MM.1S (cell line): ENCODE measurements around the gene PAX1.

Source experiments
- DNase-seq: peaks from one replicate; pipeline ENCODE4 v3.0.0-alpha.2; 2015
- H2AFZ ChIP-seq: fragments of 300-600 bp; sonication (generic); 2 replicates; pipeline ENCODE4 v1.6.0; 2016; ENCODE audit warnings: antibody characterized with exemption, low read length
- H3F3A ChIP-seq: fragments of 300-600 bp; sonication (generic); 2 replicates; pipeline ENCODE4 v1.6.1; 2016; ENCODE audit warnings: mild to moderate bottlenecking, antibody characterized with exemption, low read length, moderate library complexity, mixed read lengths; ENCODE audit not compliant: insufficient read depth
- H3K27ac ChIP-seq: fragments of 300-600 bp; sonication (generic); 2 replicates; pipeline ENCODE4 v1.5.1; 2016; ENCODE audit warnings: mild to moderate bottlenecking, low read length
- H3K27me3 ChIP-seq: fragments of 300-600 bp; sonication (generic); replicated peaks from 2 replicates; pipeline ENCODE4 v1.6.0; 2016; ENCODE audit warnings: low read length; ENCODE audit not compliant: insufficient read depth
- H3K36me3 ChIP-seq: fragments of 300-600 bp; sonication (generic); replicated peaks from 2 replicates; pipeline ENCODE4 v1.6.1; 2016; ENCODE audit warnings: mild to moderate bottlenecking, low read length, mixed read lengths; ENCODE audit not compliant: insufficient read depth
- H3K4me1 ChIP-seq: fragments of 300-600 bp; sonication (generic); 2 replicates; pipeline ENCODE4 v1.6.1; 2016; ENCODE audit warnings: low read length, mixed read lengths
- H3K4me2 ChIP-seq: fragments of 300-600 bp; sonication (generic); 2 replicates; pipeline ENCODE4 v1.6.0; 2016; ENCODE audit warnings: low read depth, low read length
- H3K4me3 ChIP-seq: fragments of 300-600 bp; sonication (generic); 2 replicates; pipeline ENCODE4 v1.5.1; 2016; ENCODE audit warnings: low read length, mixed read lengths
- H3K79me2 ChIP-seq: fragments of 300-600 bp; sonication (generic); 2 replicates; pipeline ENCODE4 v1.6.1; 2016; ENCODE audit warnings: mixed run types, low read length, mixed read lengths
- H3K9ac ChIP-seq: fragments of 300-600 bp; sonication (generic); 2 replicates; pipeline ENCODE4 v1.6.1; 2016; ENCODE audit warnings: low read length, mixed read lengths
- H3K9me2 ChIP-seq: fragments of 300-600 bp; sonication (generic); replicated peaks from 2 replicates; pipeline ENCODE4 v1.6.1; 2016; ENCODE audit warnings: mild to moderate bottlenecking, low read length, mixed read lengths; ENCODE audit not compliant: insufficient read depth
- H3K9me3 ChIP-seq: fragments of 300-600 bp; sonication (generic); replicated peaks from 2 replicates; pipeline ENCODE4 v1.6.1; 2016; ENCODE audit warnings: mild to moderate bottlenecking, low read length, mixed read lengths; ENCODE audit not compliant: insufficient read depth
- H4K20me1 ChIP-seq: fragments of 300-600 bp; sonication (generic); 2 replicates; pipeline ENCODE4 v1.6.1; 2016; ENCODE audit warnings: mild to moderate bottlenecking, low read length, moderate library complexity, mixed read lengths; ENCODE audit not compliant: insufficient read depth
- CTCF ChIP-seq: fragments of 300-600 bp; sonication (generic); IDR thresholded peaks from 2 replicates; pipeline ENCODE4 v1.5.1; 2016; ENCODE audit warnings: antibody characterized with exemption, low read length, mixed read lengths
- EZH2 ChIP-seq: fragments of 300-600 bp; sonication (generic); optimal IDR thresholded peaks from 2 replicates; pipeline ENCODE3; 2017; ENCODE audit warnings: low read depth, mild to moderate bottlenecking, antibody characterized with exemption, low read length, mixed read lengths
- EZH2phosphoT487 ChIP-seq: fragments of 300-600 bp; sonication (generic); IDR thresholded peaks from 2 replicates; pipeline ENCODE4 v1.6.1; 2018; ENCODE audit warnings: antibody characterized with exemption, low read length

The PAX1 gene

GRCh38 chr20:21708738-21709534 is 3.5 kb downstream of the PAX1 start:
- no peaks in the 10 kb centered on the region for H4K20me1 ChIP-seq
- no peak overlapping the region for H3K9ac ChIP-seq
- H3K79me2 ChIP-seq, result no peaks in the 10 kb centered on the region
- no peaks in the 10 kb centered on the region for H3K9me3 ChIP-seq
- H2AFZ ChIP-seq, result no peak overlapping the region
- H3K4me3 ChIP-seq, result no peak overlapping the region
- H3F3A ChIP-seq, result peaks cover 6% of the 10 kb centered on the region; the same call in 1 of the 2 replicates
- TF ChIP-seq EZH2phosphoT487, result no peak
- TF ChIP-seq CTCF, result no peak
- H3K4me2 ChIP-seq, result no peak overlapping the region
- DNase-seq, result no peak
- no peak overlapping the region for H3K27ac ChIP-seq
- H3K9me2 ChIP-seq, result no peaks in the 10 kb centered on the region
- H3K27me3 ChIP-seq, result no peaks in the 10 kb centered on the region
- H3K36me3 ChIP-seq, result no peaks in the 10 kb centered on the region
- peaks cover 7% of the 10 kb centered on the region for H3K4me1 ChIP-seq

- H3K4me3 ChIP-seq, result no peak overlapping the region
- no peaks in the 10 kb centered on the region for H3K36me3 ChIP-seq
- 0 out of 2 replicates have a peak, but pooled peaks cover 1% of the 10 kb centered on the region for H3K4me1 ChIP-seq
- H3K9me2 ChIP-seq, result no peaks in the 10 kb centered on the region
- peaks cover 1% of the 10 kb centered on the region; the same call in 1 of the 2 replicates for H3F3A ChIP-seq
- H3K9me3 ChIP-seq, result no peaks in the 10 kb centered on the region
- no peaks in the 10 kb centered on the region for H3K27me3 ChIP-seq
- no peaks in the 10 kb centered on the region for H4K20me1 ChIP-seq
- H3K27ac ChIP-seq, result no peak overlapping the region
- DNase-seq, result no peak
- no peak for TF ChIP-seq EZH2phosphoT487
- H2AFZ ChIP-seq, result no peak overlapping the region
- H3K9ac ChIP-seq, result no peak overlapping the region
- no peak overlapping the region for H3K4me2 ChIP-seq
- H3K79me2 ChIP-seq, result no peaks in the 10 kb centered on the region
Measured at GRCh38 chr20:21709535-21709904, 4.1 kb downstream of the PAX1 start.

GRCh38 chr20:21710341-21710740 is 4.9 kb downstream of the PAX1 start:
- Histone ChIP-seq H3K9ac (no peak overlapping the region), H3K79me2 (no peaks in the 10 kb centered on the region), H3K4me3 (no peak overlapping the region), H3K9me3 (no peaks in the 10 kb centered on the region), H3K4me2 (no peak overlapping the region), H3K27ac (no peak overlapping the region), H3K4me1 (no peaks in the 10 kb centered on the region), H3K36me3 (no peaks in the 10 kb centered on the region), H4K20me1 (no peaks in the 10 kb centered on the region), H2AFZ (no peak overlapping the region), H3F3A (no peaks in the 10 kb centered on the region), H3K9me2 (no peaks in the 10 kb centered on the region), H3K27me3 (no peaks in the 10 kb centered on the region)
- no peak for DNase-seq
- TF ChIP-seq EZH2 (no peak), CTCF (no peak), EZH2phosphoT487 (no peak)

- Histone ChIP-seq H2AFZ (no peak overlapping the region), H3K79me2 (no peaks in the 10 kb centered on the region), H3K9me2 (no peaks in the 10 kb centered on the region), H3K27ac (no peak overlapping the region), H3K9me3 (no peaks in the 10 kb centered on the region), H3K9ac (no peak overlapping the region), H3K4me1 (no peaks in the 10 kb centered on the region), H3K4me2 (no peak overlapping the region), H4K20me1 (no peaks in the 10 kb centered on the region), H3F3A (no peaks in the 10 kb centered on the region), H3K27me3 (no peaks in the 10 kb centered on the region), H3K36me3 (no peaks in the 10 kb centered on the region), H3K4me3 (no peak overlapping the region)
- no peak for DNase-seq
- no peak for TF ChIP-seq EZH2phosphoT487
- no peak for TF ChIP-seq EZH2
- no peak for TF ChIP-seq CTCF
Measured at GRCh38 chr20:21710863-21711431, 5.5 kb downstream of the PAX1 start.
